Right renal cortex interstitium (tissue), 3 donors: ENCODE measurements around the gene SFMBT2. TPM values are rescaled to one million over a fixed set of nuclear protein-coding genes. Genes with fewer than 3 reads are reported as not detected.
"Not testable (repeated sequence)": the region's sequence is repeated elsewhere in the genome, so short reads cannot be mapped to it uniquely, and the experiment has no call there.

Experiments
- DNase-seq, 3 donors: peaks; one replicate each; pipeline ENCODE4 v3.0.0-alpha.2; 2013; ENCODE audit warnings: low read depth in 3 of 3, low spot score in 2 of 3
- polyA plus RNA-seq, 3 donors: library from polyadenylated mRNA; unstranded; fragments of 120-200 nt; gene quantifications; one replicate each; pipeline ENCODE4 v1.2.1, GENCODE V29; 2013; ENCODE audit not compliant: insufficient read length in 3 of 3

SFMBT2 gene
- polyA plus RNA-seq, 3 donors, result 5.9 to 6.6 (median 6.4) TPM

GRCh38 chr10:7403620-7404019 lies 7.2 kb downstream of the SFMBT2 start:
- no peak for DNase-seq

DNA sequence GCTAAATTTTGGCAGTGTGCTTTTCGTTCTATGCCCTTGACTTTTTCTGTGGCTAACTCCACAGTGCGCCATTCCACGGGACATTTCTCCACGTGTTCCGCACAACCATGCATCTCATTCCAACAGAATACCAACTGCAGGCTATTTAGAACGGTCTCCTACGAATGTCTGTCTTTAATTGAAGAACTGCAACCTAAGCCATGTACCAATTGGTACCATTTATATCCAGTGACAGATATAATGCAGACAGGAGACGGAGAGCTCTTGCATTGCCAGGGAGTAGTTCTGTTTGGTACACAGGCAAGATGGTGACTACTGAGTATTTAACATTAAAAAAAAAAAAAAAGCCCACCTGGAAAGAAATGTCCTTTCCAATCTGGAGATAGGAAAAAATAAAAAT lies 9.1 kb downstream of the SFMBT2 start:
- DNase-seq, result no peak

- no peak for DNase-seq
These were observed 9.7 kb downstream of the SFMBT2 start for GRCh38 chr10:7401156-7401555.

- DNase-seq, result no peak
These were observed 10.6 kb downstream of the SFMBT2 start for GRCh38 chr10:7400068-7400715.

DNA sequence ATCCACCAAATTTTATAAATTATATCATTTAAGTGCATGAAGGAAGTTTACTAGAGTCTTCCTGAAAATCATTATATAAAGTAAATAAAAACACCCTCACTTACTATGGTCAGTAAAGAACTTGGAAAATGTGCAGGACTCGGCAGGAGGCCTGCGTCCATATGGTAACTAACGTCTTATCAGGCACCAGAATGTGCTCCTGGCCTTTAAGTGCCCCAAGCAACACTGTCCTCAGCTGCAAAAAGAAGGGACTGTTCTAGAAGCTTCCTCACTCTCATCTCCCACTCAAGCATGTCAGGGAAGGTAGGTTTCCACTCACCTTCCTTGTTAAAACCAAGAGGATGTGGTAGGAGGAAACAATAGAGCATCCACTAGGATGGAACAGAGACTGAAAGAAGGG lies 11.3 kb downstream of the SFMBT2 start:
- no peak for DNase-seq

GRCh38 chr10:7397049-7398035 lies 13.5 kb downstream of the SFMBT2 start:
- no peak for DNase-seq

DNA sequence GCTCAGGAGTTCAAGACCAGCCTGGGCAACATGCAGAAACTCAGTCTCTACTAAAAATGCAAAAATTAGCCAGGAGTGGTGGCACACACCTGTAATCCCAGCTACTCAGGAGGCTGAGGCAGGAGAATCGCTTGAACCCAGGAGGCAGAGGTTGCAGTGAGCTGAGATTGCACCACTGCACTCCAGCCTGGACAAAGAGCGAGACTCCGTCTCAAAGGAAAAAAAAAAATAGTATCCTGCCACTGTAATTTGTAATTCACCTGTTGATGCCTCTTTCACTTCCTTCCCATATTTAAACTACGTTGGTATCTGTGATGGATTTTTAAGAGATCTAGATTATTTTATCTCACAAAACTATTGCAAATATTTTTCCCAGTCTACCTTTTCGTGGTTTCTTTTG lies 18.5 kb downstream of the SFMBT2 start:
- DNase-seq, result not testable (repeated sequence)

DNA sequence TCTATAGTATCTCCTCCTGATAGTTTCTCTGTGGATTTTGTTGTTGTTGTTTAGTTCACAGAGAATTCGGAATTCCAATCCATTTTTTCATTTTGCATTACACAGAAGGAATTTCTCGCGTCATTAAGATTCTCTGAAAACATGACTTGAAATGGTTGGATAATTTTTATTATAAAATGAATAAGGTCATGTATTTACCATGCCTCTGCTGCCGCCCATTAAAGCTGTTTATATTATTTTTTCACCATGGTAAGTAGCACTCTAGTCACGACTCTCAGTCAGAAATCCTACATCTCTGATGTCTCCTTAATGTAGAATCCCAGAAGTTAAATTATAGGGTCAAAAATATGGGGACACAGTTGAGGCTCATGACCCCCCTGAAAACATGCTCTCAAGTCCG lies 19.1 kb downstream of the SFMBT2 start:
- DNase-seq, result no peak

- DNase-seq, result not testable (repeated sequence)
These were observed 20.1 kb downstream of the SFMBT2 start for GRCh38 chr10:7390689-7391110.

DNA sequence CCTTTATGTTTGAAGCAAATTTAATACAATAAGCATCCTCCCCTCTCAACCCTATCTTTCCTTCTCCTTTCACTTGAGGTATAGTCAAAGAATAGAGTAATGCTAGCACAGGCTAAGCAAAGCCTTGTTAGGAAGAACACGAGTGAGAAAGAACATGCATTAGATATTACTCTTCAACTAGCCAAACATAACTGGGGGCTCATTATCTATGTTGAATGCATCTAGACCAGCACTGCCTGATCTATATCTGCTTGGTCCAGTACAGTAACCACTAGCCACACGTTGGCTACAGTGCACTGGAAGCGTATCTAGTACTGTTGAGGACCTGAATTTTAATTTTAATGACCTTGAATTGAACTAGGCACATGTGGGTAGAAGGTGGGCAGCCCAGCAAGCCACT lies 21.0 kb downstream of the SFMBT2 start:
- no peak for DNase-seq

DNA sequence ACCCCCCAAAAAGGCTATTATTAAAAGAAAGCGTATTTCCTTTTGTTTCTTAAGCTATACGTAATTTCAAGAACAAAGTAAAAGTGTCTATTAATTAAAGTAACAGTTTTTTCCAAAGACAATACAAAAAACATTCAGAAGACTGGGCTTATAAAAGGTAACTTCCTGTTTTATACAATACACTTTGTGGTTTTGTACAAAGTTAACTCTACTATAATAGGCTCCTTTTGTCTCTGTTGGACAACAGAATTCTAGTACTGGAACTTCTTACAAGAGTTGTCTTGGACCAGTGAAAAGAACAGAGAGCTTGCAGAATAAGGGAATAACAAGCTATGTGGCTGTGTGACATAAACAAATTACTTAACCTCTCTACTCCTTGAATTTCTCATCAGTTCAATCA lies 21.5 kb downstream of the SFMBT2 start:
- no peak for DNase-seq

DNA sequence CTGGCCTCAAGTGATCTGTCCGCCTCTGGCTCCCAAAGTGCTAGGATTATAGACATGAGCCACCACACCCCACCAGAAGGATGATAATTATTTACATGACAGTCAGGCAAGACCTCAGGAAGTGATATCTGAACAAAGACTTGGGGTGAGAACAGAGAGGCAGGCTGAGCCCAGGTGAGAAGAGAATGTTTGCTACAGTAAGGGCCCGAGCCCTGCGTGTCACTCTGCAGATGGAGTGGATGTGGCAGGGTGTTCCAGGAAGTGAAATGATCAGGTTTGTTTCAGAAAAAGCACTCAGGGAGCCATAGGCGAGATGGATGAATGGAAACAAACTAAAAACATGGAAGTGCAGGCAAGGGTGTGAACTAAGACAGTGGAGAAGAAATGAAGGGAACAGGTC lies 22.2 kb downstream of the SFMBT2 start:
- DNase-seq, result no peak

GRCh38 chr10:7388149-7388548 lies 22.7 kb downstream of the SFMBT2 start:
- DNase-seq, result not testable (repeated sequence)

DNA sequence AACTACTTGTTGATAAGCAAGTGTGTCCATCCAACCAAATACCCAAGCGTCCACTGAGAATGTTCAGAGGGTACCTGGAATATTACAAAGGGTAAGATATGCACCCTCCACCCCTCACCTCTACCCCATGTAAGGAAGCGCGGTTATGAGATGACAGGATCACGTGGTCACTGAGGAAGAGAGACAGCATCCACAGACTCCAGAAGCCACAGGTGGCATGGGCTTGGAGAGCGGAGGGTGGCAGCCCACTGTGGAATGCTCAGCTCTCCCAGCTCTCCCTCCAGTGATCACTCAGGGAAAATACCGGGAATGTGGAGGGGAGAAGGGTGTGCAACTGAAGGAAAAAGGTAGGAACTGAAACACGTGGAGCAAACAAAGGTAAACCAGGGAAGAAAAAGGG lies 25.7 kb downstream of the SFMBT2 start:
- DNase-seq, result no peak

GRCh38 chr10:7383442-7383841 lies 27.4 kb downstream of the SFMBT2 start:
- no peak for DNase-seq

GRCh38 chr10:7380704-7381241 lies 30.1 kb downstream of the SFMBT2 start:
- DNase-seq, result no peak

- no peak for DNase-seq
These were observed 32.0 kb downstream of the SFMBT2 start for GRCh38 chr10:7378602-7379403.

DNA sequence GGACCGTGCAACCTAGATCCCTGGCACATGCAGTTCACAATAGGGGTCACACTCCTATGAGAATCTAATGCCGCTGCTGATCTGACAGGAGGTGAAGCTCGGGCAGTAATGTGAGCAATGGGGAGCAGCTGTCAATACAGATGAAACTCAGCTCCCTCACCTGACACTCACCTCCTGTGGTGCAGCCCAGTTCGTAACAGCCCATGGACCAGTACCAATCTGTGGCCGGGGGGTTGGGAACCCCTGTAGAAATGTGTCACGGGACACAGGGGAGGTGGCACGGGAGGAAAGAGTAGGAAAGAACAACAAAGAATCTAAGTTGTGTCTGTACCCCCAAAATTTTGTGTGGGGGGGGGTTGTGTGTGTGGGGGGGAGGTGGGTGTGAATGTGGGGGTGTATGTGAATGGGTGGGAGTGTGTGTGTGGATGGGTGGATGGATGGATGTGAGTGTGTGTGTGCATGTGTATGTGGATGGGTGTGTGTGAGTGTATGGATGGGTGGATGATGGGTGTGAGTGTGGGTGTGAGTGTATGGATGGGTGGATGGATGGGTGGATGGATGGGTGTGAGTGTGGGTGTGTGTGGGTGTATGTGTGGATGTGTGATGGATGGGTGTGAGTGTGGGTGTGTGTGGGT lies 33.1 kb downstream of the SFMBT2 start:
- DNase-seq, result no peak

DNA sequence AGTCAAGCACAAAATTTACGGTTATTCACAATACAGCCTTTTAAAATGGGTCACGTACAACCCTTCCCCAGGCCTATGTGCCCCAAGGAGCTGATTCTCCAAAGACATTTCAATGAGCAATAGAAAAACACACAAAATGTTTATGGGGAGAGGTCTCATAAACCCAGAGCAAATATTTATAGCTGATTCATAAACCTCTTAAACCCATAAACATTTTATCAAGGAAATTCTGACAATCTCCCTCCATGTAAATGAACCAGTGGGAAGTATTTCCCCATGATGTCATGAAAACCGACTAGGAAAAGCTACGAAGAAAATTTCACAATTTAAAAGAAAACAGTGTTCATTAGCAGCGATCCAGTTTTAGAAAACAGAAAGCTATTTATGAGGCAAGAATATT lies 36.0 kb downstream of the SFMBT2 start:
- no peak for DNase-seq

- DNase-seq, result no peak
These were observed 37.8 kb downstream of the SFMBT2 start for GRCh38 chr10:7373039-7373438.
